K562 (cell line): ENCODE results near the gene HMGCL. TPM values are rescaled to one million over a fixed set of nuclear protein-coding genes. Genes with fewer than 3 reads are reported as not detected.

Source experiments
- CAMTA2 ChIP-seq: fragments of 250-450 bp; sonication (Bioruptor Pico); conservative IDR thresholded peaks from 2 replicates; pipeline ENCODE4 v1.5.1; 2022
- CC2D1A ChIP-seq: fragments of 450-650 bp; IDR thresholded peaks from 2 replicates; pipeline ENCODE4 v1.6.1; 2017; ENCODE audit warnings: mild to moderate bottlenecking
- FIP1L1 ChIP-seq: fragments of 200-400 bp; formaldehyde crosslinking; IDR thresholded peaks from 2 replicates; pipeline ENCODE4 v1.6.1; 2018; ENCODE audit warnings: mild to moderate bottlenecking, low read depth, low read length; ENCODE audit not compliant: poor library complexity, severe bottlenecking
- LCOR ChIP-seq: sonication (generic); formaldehyde crosslinking; IDR thresholded peaks from 2 replicates; pipeline ENCODE4 v1.8.0; 2022; ENCODE audit warnings: mild to moderate bottlenecking, missing genetic modification reagents
- MTF1 ChIP-seq: fragments of 250-450 bp; sonication (Bioruptor Pico); IDR thresholded peaks from 2 replicates; pipeline ENCODE4 v1.9.0; 2021; ENCODE audit warnings: moderate library complexity, mild to moderate bottlenecking, inconsistent platforms, borderline replicate concordance
- MYC ChIP-seq, 2 experiments: fragments of 250-450 bp in 1 of 2; sonication (Bioruptor Pico) in 1 of 2; IDR thresholded peaks; 2 replicates each; pipeline versions ENCODE4 v1.5.1 to v1.6.1; 2012 to 2021; ENCODE audit warnings: low read depth in 2 of 2, borderline replicate concordance in 1 of 2, improper control_type of control experiment in 1 of 2, low read length in 1 of 2, mild to moderate bottlenecking in 1 of 2, moderate library complexity in 1 of 2
- PHTF2 ChIP-seq: fragments of 250-450 bp; sonication (Bioruptor Pico); IDR thresholded peaks from 2 replicates; pipeline ENCODE4 v1.5.0; 2021; ENCODE audit warnings: mild to moderate bottlenecking
- TAF15 ChIP-seq: fragments of 200-400 bp; formaldehyde crosslinking; IDR thresholded peaks from 2 replicates; pipeline ENCODE4 v1.6.1; 2017; ENCODE audit warnings: mild to moderate bottlenecking, low read depth, low read length, moderate library complexity
- ZBTB17 ChIP-seq: fragments of 450-650 bp; formaldehyde crosslinking; IDR thresholded peaks from 2 replicates; pipeline ENCODE4 v1.4.0; 2020; ENCODE audit warnings: mild to moderate bottlenecking
- ZFPM2 ChIP-seq: fragments of 250-450 bp; sonication (Bioruptor Pico); IDR thresholded peaks from 2 replicates; pipeline ENCODE4 v1.5.1; 2022; ENCODE audit warnings: mild to moderate bottlenecking
- ZNF143 ChIP-seq: sonication (generic); formaldehyde crosslinking; IDR thresholded peaks from 2 replicates; pipeline ENCODE4 v1.9.0; 2022; ENCODE audit warnings: mild to moderate bottlenecking, missing genetic modification reagents
- ZNF436 ChIP-seq: fragments of 250-450, 450-650 bp; sonication (Bioruptor Pico); formaldehyde crosslinking; IDR thresholded peaks from 2 replicates; pipeline ENCODE4 v1.7.0; 2020; ENCODE audit warnings: mild to moderate bottlenecking
- ZNF57 ChIP-seq: fragments of 450-650 bp; formaldehyde crosslinking; IDR thresholded peaks from 2 replicates; pipeline ENCODE4 v1.4.0; 2020; ENCODE audit warnings: mild to moderate bottlenecking, moderate library complexity
- ZNF584 ChIP-seq: fragments of 200-800 bp; sonication (Bioruptor generic); IDR thresholded peaks from 2 replicates; pipeline ENCODE4 v1.6.1; 2016; ENCODE audit warnings: low read depth, mild to moderate bottlenecking, missing genetic modification characterization, missing compliant biosample characterization
- polyA plus RNA-seq, 8 experiments: library from polyadenylated mRNA; depleted of rRNA in 4 of 8; stranded (reverse) in 5 of 8; unstranded in 3 of 8; fragments of >200 nt; fragmentation: Nextera tagmentation in 2 of 8; fragmentation: Illumina TruSeq in 1 of 8; extraction: Ambion mirVana in 2 of 8; extraction: Trizol in 1 of 8; gene quantifications; 2 replicates each; pipeline versions ENCODE4 v1.2.1 to v1.2.3, GENCODE V29; 2011 to 2014; ENCODE audit warnings: inconsistent platforms in 1 of 8, missing spikeins in 1 of 8
- total RNA-seq, 7 experiments: library from RNA; depleted of rRNA in 6 of 7; stranded (reverse); fragments of >200 nt in 6 of 7; fragmentation: Illumina TruSeq in 2 of 7; extraction: Trizol in 2 of 7; gene quantifications; 2 replicates each; pipeline versions ENCODE4 v1.2.1 to v1.2.3, GENCODE V29; 2011 to 2021; ENCODE audit warnings: low replicate concordance in 1 of 7
- TF ChIP-seq, protein P1 (sequence below): fragments of 450-650 bp; IDR thresholded peaks from 2 replicates; pipeline ENCODE4 v1.6.1; 2014; ENCODE audit warnings: low read depth, mild to moderate bottlenecking, moderate library complexity, borderline replicate concordance
- TF ChIP-seq, protein P2 (sequence below): sonication (generic); formaldehyde crosslinking; IDR thresholded peaks from 2 replicates; pipeline ENCODE4 v1.8.0; 2022; ENCODE audit warnings: missing genetic modification reagents, mild to moderate bottlenecking, borderline replicate concordance
- TF ChIP-seq, protein P3 (sequence below): fragments of 250-450 bp; sonication (Bioruptor Pico); IDR thresholded peaks from 2 replicates; pipeline ENCODE4 v1.8.0; 2021; ENCODE audit warnings: mild to moderate bottlenecking, moderate library complexity
- TF ChIP-seq, protein P4 (sequence below): sonication (generic); formaldehyde crosslinking; IDR thresholded peaks from 2 replicates; pipeline ENCODE4 v1.8.0; 2023; ENCODE audit warnings: mild to moderate bottlenecking, missing genetic modification reagents
- TF ChIP-seq, protein P5 (sequence below): fragments of 250-450 bp; sonication (Bioruptor Pico); IDR thresholded peaks from 2 replicates; pipeline ENCODE4 v1.4.0; 2020; ENCODE audit warnings: mild to moderate bottlenecking, moderate library complexity

The HMGCL gene
- total and polyA plus RNA-seq, 9 of the 15 experiments (the other 6 are each of a cell fraction or from before 2014, with no cell fraction given), result 18.0 to 82.2 (median 24.2) TPM

DNA sequence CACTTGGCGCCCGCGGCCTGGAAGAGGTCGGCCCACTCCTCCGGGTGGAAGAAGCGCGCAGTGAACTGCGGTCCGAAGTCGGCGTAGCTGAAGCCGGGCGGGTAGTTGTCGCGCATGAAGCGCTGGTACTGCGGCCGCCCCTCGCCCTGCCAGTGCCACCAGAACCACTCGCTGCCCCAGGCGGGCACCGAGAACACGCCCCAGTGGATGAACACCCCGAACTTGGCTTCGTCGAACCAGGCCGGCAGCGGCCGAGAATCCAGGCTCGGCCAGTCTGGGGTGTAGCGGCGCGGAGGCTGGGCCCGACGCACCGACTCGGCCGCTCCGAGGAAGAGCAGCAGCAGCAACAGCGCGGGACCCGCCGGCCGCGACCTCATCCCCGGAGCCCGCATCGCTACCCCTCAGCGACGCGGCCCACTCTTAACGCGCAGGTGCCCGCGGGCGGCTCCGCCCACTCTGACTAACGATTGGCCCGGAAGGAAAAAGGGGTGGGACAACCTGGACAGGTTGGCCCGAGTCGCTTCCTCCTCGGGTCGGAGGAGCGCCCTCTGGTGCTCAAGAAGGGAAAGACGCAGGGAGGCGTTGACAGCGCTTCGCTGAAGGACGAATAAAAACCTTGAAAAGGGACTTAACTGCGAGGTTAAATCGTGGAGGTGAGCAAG, 42.8 kb upstream of the HMGCL start, which contains the start of gene FUCA1 (continued):
- TF ChIP-seq, protein P1, sequence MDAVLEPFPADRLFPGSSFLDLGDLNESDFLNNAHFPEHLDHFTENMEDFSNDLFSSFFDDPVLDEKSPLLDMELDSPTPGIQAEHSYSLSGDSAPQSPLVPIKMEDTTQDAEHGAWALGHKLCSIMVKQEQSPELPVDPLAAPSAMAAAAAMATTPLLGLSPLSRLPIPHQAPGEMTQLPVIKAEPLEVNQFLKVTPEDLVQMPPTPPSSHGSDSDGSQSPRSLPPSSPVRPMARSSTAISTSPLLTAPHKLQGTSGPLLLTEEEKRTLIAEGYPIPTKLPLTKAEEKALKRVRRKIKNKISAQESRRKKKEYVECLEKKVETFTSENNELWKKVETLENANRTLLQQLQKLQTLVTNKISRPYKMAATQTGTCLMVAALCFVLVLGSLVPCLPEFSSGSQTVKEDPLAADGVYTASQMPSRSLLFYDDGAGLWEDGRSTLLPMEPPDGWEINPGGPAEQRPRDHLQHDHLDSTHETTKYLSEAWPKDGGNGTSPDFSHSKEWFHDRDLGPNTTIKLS, result no peak; the same call in 1 of the 2 replicates
- TF ChIP-seq CAMTA2 (no peak), TAF15 (no peak), ZNF57 (CRISPR knock-in tag) (no peak), ZNF436 (no peak), ZFPM2 (no peak), MTF1 (no peak), FIP1L1 (peak; percentile 88), PHTF2 (no peak), ZNF143 (CRISPR knock-in tag) (no peak), MYC (IDR thresholded peaks at IDR 0.05; ENCODE audit: low read depth, low read length) (peak; percentile 56), MYC (CRISPR knock-in tag; IDR thresholded peaks at IDR 0.05; ENCODE audit: borderline replicate concordance, low read depth) (no peak; the same call in 1 of the 2 replicates), ZBTB17 (CRISPR knock-in tag) (no peak), LCOR (CRISPR knock-in tag) (peak; percentile 25; the same call in 1 of the 2 replicates), ZNF584 (CRISPR knock-in tag) (no peak), CC2D1A (peak; percentile 68; the same call in 1 of the 2 replicates)
- TF ChIP-seq, protein P2, sequence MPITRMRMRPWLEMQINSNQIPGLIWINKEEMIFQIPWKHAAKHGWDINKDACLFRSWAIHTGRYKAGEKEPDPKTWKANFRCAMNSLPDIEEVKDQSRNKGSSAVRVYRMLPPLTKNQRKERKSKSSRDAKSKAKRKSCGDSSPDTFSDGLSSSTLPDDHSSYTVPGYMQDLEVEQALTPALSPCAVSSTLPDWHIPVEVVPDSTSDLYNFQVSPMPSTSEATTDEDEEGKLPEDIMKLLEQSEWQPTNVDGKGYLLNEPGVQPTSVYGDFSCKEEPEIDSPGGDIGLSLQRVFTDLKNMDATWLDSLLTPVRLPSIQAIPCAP (CRISPR knock-in tag), result no peak
- TF ChIP-seq, protein P3, sequence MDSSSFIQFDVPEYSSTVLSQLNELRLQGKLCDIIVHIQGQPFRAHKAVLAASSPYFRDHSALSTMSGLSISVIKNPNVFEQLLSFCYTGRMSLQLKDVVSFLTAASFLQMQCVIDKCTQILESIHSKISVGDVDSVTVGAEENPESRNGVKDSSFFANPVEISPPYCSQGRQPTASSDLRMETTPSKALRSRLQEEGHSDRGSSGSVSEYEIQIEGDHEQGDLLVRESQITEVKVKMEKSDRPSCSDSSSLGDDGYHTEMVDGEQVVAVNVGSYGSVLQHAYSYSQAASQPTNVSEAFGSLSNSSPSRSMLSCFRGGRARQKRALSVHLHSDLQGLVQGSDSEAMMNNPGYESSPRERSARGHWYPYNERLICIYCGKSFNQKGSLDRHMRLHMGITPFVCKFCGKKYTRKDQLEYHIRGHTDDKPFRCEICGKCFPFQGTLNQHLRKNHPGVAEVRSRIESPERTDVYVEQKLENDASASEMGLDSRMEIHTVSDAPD (CRISPR knock-in tag), result no peak
- TF ChIP-seq, protein P4, sequence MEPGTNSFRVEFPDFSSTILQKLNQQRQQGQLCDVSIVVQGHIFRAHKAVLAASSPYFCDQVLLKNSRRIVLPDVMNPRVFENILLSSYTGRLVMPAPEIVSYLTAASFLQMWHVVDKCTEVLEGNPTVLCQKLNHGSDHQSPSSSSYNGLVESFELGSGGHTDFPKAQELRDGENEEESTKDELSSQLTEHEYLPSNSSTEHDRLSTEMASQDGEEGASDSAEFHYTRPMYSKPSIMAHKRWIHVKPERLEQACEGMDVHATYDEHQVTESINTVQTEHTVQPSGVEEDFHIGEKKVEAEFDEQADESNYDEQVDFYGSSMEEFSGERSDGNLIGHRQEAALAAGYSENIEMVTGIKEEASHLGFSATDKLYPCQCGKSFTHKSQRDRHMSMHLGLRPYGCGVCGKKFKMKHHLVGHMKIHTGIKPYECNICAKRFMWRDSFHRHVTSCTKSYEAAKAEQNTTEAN (CRISPR knock-in tag), result no peak
- TF ChIP-seq, protein P5, sequence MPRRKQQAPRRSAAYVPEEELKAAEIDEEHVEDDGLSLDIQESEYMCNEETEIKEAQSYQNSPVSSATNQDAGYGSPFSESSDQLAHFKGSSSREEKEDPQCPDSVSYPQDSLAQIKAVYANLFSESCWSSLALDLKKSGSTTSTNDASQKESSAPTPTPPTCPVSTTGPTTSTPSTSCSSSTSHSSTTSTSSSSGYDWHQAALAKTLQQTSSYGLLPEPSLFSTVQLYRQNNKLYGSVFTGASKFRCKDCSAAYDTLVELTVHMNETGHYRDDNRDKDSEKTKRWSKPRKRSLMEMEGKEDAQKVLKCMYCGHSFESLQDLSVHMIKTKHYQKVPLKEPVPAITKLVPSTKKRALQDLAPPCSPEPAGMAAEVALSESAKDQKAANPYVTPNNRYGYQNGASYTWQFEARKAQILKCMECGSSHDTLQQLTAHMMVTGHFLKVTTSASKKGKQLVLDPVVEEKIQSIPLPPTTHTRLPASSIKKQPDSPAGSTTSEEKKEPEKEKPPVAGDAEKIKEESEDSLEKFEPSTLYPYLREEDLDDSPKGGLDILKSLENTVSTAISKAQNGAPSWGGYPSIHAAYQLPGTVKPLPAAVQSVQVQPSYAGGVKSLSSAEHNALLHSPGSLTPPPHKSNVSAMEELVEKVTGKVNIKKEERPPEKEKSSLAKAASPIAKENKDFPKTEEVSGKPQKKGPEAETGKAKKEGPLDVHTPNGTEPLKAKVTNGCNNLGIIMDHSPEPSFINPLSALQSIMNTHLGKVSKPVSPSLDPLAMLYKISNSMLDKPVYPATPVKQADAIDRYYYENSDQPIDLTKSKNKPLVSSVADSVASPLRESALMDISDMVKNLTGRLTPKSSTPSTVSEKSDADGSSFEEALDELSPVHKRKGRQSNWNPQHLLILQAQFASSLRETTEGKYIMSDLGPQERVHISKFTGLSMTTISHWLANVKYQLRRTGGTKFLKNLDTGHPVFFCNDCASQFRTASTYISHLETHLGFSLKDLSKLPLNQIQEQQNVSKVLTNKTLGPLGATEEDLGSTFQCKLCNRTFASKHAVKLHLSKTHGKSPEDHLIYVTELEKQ (CRISPR knock-in tag), result no peak
